COLO668 (cell line): ENCODE data around the gene TRAPPC13.
A peak's percentile ranks its signal among the peaks of the same experiment; 100 is the strongest.
"Not testable (repeated sequence)": the region's sequence is repeated elsewhere in the genome, so short reads cannot be mapped to it uniquely, and the experiment has no call there.

Experiments
- DNase-seq: peaks from one replicate; lab custom pipeline; 2025; ENCODE audit not compliant: unreplicated experiment; lab: John Stamatoyannopoulos, UW

Gene TRAPPC13, protein sequence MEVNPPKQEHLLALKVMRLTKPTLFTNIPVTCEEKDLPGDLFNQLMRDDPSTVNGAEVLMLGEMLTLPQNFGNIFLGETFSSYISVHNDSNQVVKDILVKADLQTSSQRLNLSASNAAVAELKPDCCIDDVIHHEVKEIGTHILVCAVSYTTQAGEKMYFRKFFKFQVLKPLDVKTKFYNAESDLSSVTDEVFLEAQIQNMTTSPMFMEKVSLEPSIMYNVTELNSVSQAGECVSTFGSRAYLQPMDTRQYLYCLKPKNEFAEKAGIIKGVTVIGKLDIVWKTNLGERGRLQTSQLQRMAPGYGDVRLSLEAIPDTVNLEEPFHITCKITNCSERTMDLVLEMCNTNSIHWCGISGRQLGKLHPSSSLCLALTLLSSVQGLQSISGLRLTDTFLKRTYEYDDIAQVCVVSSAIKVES

GRCh38 chr5:65624571-65625555 is at the start of gene TRAPPC13, which contains the start of gene SHLD3:
Gene TRAPPC13, plus strand, starts transcription at chr5:65625027. Its CDS starts 34 bp downstream, at chr5:65625061.
Gene SHLD3, plus strand, starts transcription at chr5:65625027. Its CDS starts 4,561 bp downstream, at chr5:65629588.
- peak; percentile 76 for DNase-seq

DNA sequence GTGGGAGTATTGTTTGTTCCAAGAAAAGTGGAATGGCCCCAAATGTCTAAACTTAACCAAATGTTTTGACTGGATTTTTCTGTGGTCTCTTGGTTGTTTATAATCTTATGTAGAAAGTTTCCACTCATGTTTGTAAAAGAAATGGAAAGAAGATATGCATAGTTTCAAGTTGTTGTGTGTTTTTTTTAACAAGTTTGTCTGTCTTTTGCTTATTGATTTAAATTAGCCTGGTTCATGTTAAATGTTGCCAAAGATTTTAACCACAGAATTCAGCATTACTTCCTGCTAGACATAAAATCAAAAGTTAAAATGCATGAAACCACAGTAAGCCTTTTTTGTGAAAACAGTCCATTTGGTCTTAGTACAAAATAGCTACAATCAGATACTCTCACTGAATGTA is 47.7 kb upstream of the TRAPPC13 start:
- no peak for DNase-seq

DNA sequence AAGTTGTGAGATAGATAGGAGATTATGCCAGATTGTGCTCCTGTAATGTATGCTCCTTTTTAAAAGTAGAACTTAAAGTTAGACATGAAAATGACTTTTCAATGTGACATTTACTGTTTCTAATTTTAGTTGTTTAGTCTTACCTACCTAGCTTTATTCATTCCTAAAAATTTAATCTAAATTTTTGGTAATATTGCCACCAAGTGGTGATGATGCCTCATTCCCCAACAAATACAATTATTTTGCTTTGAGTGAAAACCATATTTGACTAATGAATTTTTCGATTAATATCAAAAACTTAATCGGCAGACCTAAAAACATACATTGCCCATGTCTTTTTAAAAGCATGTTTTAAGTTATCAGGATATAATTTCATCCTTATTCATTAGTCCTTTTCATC is 36.1 kb upstream of the TRAPPC13 start:
- DNase-seq, result no peak

DNA sequence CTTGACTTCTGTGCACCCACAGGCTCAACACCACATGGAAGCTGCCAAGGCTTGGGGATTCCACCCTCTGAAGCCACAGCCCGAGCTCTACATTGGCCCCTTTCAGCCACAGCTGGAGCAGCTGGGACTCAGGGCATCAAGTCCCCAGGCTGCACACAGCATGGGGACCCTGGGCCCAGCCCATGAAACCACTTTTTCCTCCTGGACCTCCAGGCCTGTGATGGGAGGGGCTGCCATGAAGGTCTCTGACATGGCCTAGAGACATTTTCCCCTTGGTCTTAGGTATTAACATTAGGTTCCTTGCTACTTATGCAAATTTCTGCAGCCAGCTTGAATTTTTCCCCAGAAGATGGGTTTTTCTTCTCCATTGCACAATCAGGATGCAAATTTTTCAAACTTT is 23.1 kb upstream of the TRAPPC13 start:
- not testable (repeated sequence) for DNase-seq

DNA sequence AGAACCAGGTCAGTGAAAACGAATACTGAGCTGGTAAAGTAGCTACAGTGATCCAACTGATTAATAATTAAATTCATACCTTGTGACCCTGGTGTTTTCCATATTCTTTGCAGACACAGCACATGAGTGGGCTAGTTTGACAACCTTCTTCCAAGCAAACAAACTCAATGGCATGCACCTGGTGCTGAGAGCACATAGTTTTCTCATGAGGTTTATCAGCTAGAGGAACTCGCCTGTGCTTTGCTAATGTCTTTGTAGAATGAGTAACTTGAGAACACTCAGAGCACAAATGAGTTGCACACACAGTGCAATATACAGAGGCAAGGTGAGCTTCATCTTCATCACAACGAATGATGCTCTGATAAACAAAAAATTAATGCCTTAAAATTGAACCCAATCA is 13.3 kb upstream of the TRAPPC13 start:
- DNase-seq, result peak; percentile 68

DNA sequence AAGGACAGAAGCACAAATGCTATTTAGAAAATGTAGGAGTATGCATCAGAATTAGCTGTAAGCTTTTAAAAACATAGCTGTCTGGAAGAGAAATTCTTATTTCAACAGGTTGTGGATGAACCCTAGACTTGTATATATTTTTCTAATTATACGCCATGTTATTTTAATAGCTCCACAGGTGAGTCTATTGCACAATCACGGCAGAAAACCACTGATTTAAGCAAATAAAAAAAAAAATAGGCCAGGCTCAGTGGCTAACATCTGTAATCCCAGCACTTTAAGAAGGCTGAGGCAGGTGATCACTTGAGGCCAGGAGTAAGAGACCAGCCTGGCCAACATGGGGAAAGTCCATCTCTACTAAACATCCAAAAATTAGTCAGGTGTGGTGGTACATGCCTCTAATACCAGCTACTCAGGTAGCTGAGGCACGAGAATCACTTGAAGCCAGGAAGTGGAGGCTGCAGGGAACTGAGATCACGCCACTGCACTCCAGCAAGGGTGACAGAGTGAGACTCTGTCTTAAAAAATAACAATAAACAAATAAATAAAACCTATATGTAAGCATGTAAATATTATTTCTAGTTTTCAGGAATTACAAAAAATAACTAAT is 12.4 kb upstream of the TRAPPC13 start:
- peak; percentile 1 for DNase-seq

DNA sequence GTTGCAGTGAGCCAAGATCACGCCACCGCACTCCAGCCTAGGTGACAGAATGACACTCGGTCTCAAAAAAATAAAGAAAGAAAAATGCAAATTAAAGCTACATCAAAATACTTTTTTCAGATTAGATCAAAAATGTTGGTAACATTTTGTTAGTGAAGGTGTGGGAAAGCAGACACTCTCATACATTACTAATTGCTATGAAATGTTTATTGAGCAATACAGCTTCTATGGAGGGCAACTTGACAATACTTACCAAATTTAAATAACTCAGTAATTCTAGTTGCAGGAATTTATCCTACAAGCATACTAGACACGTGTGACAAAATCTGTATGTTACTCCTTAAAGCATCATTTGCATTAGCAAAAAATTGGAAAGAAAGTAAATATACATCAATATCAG is 4.8 kb upstream of the TRAPPC13 start:
- DNase-seq, result no peak

DNA sequence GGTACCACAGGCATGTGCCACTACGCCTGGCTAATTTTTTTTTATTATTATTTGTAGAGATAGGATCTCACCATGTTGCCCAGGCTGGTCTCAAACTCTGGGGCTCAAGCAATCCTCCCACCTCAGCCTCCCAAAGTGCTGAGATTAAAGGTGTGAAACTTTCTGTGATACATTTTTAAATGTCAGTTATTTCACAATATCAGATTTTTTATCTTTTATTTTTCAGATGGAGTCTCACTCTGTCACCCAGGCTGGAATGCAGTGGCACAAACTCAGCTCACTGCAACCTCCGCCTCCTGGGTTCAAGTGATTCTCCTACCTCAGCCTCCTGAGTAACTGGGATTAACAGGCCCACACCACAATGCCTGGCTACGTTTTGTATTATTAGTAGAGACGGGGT is 2.9 kb upstream of the TRAPPC13 start:
- not testable (repeated sequence) for DNase-seq

- DNase-seq, result no peak
Observed at GRCh38 chr5:65623482-65623881, 1.3 kb upstream of the TRAPPC13 start.

GRCh38 chr5:65624025-65624570 is 729 bp upstream of the TRAPPC13 start, which contains the start of gene TRIM23:
Gene TRIM23, minus strand, starts transcription at chr5:65624333. Its CDS starts 59 bp downstream, at chr5:65624274.
- DNase-seq, result peak; percentile 85

- DNase-seq, result no peak
Observed at GRCh38 chr5:65625743-65626142, 916 bp downstream of the TRAPPC13 start.

DNA sequence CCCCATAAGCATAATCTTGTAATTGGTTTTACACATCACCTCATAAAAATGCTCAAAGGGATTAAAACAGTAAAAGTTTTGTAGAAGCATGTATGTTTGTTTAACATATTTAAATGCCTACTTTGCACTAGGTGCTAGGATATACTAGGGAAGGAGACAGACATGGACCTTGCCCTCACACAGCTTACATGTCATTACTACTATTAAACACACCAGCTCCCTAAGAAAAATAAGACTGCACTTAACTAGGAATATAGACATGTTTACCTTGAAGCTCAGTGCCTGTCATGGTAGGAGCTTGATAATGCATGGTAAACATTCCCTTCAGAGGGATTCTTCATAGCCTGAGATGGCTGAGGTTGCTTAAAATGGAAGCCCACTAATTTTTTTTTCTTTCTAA is 6.2 kb downstream of the TRAPPC13 start:
- no peak for DNase-seq

DNA sequence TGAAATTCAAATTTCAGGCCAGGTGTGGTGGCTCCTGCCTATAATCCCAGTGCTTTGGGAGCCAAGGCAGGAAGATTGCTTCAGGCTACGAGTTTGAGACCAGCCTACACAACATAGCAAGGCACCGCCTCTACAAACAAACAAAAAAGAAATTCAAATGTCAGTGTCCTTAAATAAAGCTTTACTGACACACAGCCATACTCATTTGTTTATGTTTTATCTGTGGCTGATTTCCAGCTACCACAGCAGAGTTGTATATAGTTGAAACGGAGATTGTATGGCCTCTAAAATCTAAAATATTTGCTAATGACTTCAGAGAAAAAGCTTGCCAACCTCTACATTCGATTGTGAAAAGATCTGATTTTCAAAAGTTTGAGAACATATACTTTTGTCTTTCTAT is 15.4 kb downstream of the TRAPPC13 start:
- no peak for DNase-seq

GRCh38 chr5:65646938-65647337 is 22.1 kb downstream of the TRAPPC13 start:
- no peak for DNase-seq

GRCh38 chr5:65647941-65648340 is 23.1 kb downstream of the TRAPPC13 start:
- DNase-seq, result no peak

GRCh38 chr5:65651144-65651543 is 26.3 kb downstream of the TRAPPC13 start:
- DNase-seq, result no peak

- no peak for DNase-seq
Observed at GRCh38 chr5:65654713-65655112, 29.9 kb downstream of the TRAPPC13 start.

GRCh38 chr5:65663804-65664521 is 39.1 kb downstream of the TRAPPC13 start:
- no peak for DNase-seq

GRCh38 chr5:65668696-65669095 is 43.9 kb downstream of the TRAPPC13 start:
- DNase-seq, result no peak

- DNase-seq, result no peak
Observed at GRCh38 chr5:65672796-65673195, 48.0 kb downstream of the TRAPPC13 start.
